GM20431 (cell line): ENCODE data around the gene CHRNA9.
"Not testable (repeated sequence)": the region's sequence is repeated elsewhere in the genome, so short reads cannot be mapped to it uniquely, and the experiment has no call there.

Experiments used
- in situ Hi-C: fragments of 300-500 bp; cut with MseI, MboI; formaldehyde crosslinking; loops from one replicate; pipeline ENCODE4 v1.15.0; 2020; ENCODE audit warnings: low sequenced_read_pairs; ENCODE audit not compliant: unreplicated experiment

CHRNA9 gene

GRCh38 chr4:40372651-40373050, 37.5 kb downstream of the CHRNA9 start:
- in situ Hi-C loops: no loop called here

DNA sequence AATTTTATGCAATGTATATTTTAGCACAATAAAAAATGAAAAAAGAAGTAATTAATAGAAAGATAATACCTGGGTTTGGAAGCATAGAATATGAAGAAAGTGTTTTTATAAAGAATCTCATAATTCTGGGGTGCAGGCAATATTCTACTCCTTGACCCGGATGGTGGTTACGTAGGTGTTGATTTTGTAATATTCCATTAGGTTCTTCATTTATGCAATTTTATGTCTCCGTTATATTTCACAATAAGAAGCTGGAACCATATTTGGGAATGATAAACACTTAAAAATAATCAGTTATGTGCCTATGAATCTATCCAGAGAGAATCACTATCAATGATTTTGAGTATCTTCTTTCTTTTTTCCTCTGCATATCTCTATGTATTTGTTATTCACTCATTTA, 38.5 kb downstream of the CHRNA9 start:
- in situ Hi-C loops: no loop called here

DNA sequence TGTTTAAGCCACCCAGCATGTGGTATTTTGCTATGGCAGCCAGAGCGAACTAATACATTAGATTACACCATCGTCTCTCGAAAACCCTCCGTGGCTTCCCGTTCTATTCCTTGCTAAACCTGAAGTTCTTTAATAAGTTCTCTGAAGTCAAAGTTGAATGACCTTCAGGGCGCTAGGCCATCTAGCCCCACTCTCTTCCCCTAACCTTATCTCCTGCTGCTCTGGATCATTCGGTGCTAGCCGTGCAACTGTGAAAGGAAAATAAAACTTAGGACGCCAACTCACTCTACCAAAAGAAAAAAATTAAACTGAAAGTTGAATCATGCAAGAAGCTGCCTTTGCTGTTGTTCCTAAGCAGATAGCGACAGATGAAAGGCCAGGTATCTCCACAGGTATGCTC, 40.0 kb downstream of the CHRNA9 start:
- in situ Hi-C loops: no loop called here

- in situ Hi-C loops: no loop called here
Measured at GRCh38 chr4:40375620-40376019, 40.5 kb downstream of the CHRNA9 start.

DNA sequence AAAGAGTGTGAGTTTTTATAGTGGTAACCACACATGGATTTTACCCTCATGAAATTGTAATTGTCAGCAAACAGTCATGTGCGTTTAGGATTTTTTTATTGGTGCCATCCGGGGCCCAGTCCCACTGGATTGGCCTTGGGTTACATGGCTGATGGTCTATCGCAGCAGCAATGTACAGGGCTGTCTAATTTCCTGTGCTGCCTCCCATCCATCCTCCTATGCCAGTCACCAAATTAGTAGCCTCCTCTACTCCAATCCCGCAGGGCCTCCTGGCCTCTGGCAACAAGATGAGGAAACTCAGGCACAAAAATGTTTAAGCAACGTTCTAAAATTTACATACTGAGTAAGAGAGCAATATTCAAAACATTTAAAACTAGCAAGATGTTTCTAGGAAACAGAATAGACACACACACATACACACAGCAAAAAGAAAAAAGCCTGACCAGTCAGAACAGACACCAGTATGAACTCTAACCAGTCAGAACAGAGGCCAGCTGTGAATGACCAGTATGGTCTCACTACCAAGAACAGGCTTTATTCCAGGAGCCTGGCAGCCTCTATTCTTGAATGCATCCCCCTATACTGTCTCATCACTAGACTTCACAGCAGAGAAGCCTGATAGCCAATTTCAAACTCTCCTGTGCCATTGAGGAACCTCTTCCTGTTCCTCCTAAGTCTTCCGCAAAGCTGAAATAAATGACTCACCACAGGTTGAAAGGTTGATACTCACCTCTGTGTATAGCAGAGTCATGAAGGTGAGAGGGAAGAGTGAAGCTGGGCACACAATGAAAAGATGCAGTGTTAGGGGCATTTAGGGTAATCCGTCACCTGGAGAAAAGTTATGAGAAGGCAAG, 42.6 kb downstream of the CHRNA9 start:
- in situ Hi-C loops: no loop called here

- in situ Hi-C loops: no loop called here
Measured at GRCh38 chr4:40378619-40379018, 43.5 kb downstream of the CHRNA9 start.

GRCh38 chr4:40379248-40379647, 44.1 kb downstream of the CHRNA9 start:
- in situ Hi-C loops: no loop called here

- in situ Hi-C loops: no loop called here
Measured at GRCh38 chr4:40380647-40381046, 45.5 kb downstream of the CHRNA9 start.

DNA sequence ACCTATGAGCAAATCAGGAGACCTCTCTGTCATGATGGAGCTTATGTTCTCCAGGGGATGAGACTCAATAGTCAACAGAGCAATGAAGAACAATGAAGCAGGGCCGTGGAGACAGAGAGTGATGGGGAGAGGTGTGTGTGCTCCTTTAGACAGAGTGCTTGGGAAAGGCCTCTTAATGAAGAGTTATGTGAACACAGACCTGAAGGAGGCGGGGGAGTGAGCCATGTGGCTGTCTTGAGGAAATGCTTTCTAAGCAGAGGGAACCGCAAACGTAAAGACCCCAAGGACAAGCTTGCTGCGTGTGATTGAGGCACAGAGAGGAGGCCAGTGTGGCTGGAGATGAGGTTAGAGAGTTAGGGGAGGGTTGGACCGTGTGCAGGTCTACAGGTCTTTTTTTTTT, 53.1 kb downstream of the CHRNA9 start:
- in situ Hi-C loops: no loop called here

GRCh38 chr4:40389986-40390385, 54.9 kb downstream of the CHRNA9 start:
- in situ Hi-C loops: no loop called here

- in situ Hi-C loops: not testable (repeated sequence)
Measured at GRCh38 chr4:40392241-40392640, 57.1 kb downstream of the CHRNA9 start.

DNA sequence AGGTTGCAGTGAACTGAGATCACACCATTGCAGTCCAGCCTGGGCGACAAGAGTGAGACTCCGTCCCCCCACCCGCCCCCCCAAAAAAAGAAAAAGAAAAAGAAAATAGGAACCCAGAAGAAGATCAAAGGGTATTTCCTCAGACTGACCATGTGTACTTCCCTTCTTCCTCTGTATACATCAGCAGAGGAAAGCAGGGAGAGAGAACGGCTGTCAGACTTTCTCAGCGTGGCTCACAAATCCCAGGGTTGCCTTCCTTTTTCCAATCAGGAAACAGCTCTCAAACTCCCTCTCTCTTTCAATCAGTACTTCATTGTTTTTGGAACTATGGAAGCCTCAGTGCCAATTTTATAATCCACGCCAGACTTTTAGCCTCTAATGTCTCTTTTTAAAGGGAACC, 59.1 kb downstream of the CHRNA9 start:
- in situ Hi-C loops: no loop called here

DNA sequence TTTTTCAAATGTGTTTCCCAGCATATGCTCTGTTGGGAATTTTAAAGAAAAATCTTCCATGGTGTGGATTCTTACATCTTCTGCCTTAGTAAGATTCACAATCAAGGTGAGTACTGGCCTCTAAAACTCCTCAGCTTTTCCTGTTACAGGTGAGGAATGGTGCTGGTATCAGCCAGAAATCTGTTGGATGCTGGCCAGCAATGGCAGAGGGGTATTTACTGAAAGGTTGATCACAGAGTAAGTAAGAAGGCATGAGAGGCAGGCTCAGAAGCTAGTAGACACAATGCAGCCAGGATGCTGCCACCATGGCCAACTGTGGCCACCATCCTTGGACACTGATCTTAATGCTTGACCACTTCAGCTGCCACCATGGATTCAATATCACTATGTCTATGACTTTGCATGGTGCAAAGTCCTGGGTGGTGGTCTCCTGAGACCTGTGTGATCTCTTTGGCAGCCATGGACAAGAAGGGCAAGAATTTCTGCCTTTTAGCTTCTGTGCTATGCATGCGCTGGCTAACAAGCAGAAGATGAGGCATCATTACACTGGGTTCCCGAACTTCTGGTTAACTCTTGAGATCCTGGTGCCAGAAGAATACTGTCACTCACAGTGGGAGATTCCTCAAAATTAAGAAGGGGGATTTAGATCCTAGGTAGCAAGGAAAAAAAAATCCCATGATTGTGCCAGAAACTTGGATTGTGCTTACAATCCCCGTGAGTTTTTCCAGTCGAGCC, 60.2 kb downstream of the CHRNA9 start:
- in situ Hi-C loops: no loop called here

- in situ Hi-C loops: no loop called here
Measured at GRCh38 chr4:40395908-40396793, 61.0 kb downstream of the CHRNA9 start.

DNA sequence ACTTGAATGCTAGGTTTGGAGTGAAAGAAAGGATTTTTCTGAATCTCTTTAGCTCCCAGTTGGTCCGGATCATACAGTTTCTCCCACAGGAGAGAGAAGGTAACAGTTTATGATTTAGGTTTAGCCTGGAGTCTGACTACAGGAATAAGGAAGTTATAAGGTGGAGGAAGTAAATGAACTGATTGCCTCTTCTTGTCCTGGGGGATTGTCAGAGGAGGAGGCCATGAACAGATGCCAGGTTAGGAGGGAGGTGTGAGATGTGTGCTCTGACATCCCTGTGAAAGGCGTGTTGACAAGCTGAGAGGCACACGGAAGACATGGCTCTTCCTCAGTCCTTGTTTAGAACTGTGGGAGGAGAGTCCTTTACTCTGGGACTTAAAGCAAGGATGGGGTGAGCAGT, 64.4 kb downstream of the CHRNA9 start:
- in situ Hi-C loops: no loop called here

DNA sequence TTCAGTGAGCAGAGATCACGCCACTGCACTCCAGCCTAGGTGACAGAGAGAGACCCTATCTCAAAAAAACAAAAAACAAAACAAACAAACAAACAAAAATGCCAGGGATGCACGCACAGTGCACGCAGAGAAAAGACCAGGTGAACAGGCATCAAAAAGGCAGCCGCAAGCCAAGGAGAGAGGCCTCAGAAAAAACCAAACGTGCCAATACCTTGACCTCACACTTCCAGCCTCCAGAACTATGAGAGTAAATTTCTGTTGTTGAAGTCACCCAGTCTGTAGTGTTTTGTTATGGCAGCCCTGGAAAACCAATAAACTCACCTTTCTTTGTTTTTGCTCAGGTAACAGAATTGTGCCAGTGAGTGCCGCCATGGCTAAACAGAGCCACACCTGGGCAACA, 66.0 kb downstream of the CHRNA9 start:
- in situ Hi-C loops: no loop called here

DNA sequence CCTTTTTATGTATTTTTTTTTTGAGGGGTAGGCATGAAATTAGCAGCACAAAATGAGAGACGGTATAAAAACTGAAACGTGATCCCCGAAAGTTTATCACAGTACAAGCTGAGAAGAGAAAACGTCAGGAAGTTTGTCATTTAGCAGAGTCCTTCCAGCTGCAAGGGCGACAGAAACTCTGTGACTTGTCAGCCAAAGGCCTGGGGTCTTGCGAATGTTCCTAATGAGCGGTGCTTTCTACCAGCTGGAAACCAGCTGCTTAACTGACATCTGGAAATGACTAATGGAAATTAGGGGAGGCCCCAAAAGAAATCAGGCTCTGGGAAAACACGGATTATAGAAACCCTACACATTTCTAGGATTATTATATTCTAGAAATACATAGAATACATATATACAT, 66.5 kb downstream of the CHRNA9 start:
- in situ Hi-C loops: no loop called here

GRCh38 chr4:40402556-40402955, 67.4 kb downstream of the CHRNA9 start:
- in situ Hi-C loops: no loop called here

DNA sequence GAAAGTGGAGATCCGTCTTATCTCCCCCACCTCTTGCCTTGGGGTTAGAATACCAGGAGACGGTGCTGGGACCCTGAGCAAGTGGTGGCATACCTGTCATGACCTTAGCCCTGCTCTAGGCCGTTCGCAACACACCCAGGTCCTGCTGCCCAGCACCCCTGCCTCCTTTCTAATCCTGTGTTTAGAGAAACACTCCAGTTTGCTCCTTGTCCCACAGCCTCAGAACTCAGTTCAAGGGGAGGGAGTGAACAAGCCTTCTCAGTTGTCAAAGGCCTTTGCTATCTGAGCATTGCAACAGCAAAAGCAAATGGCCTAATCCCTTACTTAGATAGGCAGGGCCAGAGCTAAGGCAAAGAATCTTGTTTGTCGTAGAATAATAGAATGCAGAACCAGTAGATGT, 67.9 kb downstream of the CHRNA9 start:
- in situ Hi-C loops: no loop called here
